NCI-H2107 treated with DMSO at 0.1 percent for 48 hours (cell line): Measurements from ENCODE around the gene CTBP1.

ENCODE experiments used
- DNase-seq: peaks from one replicate; lab custom pipeline; 2025; ENCODE audit not compliant: unreplicated experiment; lab: John Stamatoyannopoulos, UW

CTBP1 gene

GRCh38 chr4:1211891-1212545, 36.9 kb downstream of the CTBP1 start:
- DNase-seq: no peak

GRCh38 chr4:1211371-1211770, 37.6 kb downstream of the CTBP1 start:
- no peak for DNase-seq

DNA sequence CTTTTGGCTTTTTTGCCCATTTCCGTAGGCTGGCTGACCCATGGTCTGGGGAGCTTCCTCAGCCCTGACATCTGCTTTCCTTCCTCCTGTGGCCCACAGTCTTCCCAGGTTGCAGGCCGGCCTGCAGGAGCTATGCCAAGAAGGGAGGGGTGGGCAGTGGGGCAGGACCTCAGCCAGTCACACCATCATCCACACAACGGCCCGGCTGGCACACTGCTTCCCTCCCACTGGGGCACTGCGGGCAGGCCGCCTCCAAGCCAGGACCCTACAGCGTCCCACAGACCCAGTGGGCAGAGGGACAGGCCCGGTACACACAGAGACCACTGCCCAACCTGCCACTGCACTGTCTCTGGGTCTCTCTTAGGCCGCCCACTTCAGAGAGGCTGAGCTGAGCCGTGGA, 38.0 kb downstream of the CTBP1 start:
- no peak for DNase-seq

- DNase-seq: no peak
These were observed 38.6 kb downstream of the CTBP1 start for GRCh38 chr4:1210241-1210841.

DNA sequence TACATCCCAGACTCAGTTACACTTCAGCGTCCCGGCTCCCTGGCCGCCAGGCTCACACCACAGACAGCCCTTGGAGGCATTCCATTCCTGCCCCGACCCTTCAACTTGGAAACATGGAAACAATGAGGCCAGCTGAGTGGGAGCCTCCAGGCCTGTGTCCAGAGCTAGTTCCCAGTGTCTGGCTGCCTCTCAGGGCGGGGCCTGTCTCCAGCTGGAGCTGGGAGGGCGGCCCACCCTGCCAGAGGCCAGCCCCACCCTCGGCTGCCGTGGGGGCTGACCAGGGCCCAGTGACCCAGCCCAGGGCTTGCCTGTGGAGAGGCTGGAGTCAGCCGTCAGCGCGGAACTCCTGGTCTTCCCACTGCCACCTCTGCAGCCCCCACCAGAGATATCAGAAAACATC, 39.1 kb downstream of the CTBP1 start:
- DNase-seq: no peak

GRCh38 chr4:1208970-1209704, 39.8 kb downstream of the CTBP1 start:
- DNase-seq: no peak

DNA sequence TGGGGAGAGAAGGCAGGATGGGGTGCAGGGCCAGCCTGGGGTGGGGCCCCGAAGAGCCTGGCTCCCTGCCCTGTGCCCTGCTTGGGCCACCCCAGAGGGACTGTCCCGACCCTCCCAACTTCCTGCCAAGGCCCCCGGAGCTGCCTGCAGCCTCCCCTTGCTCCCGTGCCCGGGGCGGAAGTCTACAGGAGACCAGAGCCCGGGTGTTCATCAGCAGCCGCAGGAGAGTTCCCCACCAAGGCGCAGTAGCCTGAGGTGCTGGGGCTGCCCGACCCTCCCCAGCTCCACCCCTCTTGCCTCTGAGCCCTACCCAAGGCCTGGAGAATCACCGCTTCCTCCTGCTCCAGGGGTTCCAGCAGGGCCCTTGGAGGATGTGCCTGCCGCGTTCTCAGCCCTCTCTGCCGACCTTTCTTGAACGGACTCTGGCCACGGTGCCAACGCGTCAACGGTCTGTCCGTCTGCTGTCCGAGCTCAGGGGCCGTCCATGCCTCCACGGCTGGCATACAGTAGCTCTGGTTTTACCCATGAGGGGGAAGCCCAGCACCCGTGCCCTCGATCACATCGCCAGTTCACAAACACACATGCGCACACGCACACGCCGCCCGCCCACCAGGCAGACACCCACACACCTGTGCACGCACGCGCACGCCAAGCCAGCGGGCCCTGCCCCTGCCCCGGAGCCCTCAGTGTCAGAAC, 40.5 kb downstream of the CTBP1 start:
- no peak for DNase-seq

- DNase-seq: no peak
These were observed 41.2 kb downstream of the CTBP1 start for GRCh38 chr4:1207603-1208265.

DNA sequence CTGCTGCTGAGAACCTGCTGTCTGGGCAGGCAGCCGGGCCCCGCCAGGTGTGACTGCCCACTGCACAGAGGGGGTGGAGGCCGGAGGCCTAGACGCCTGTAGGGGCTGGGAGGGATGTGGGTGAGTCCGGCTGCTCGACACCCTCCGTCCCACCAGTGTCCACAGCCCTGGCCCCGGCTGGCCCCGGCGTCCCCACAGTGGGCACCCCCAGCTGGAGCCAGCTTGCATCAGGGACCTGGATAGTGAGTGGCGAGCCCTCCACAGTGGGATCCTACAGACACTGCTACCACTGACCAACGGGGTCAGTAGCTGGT, 41.8 kb downstream of the CTBP1 start:
- no peak for DNase-seq

DNA sequence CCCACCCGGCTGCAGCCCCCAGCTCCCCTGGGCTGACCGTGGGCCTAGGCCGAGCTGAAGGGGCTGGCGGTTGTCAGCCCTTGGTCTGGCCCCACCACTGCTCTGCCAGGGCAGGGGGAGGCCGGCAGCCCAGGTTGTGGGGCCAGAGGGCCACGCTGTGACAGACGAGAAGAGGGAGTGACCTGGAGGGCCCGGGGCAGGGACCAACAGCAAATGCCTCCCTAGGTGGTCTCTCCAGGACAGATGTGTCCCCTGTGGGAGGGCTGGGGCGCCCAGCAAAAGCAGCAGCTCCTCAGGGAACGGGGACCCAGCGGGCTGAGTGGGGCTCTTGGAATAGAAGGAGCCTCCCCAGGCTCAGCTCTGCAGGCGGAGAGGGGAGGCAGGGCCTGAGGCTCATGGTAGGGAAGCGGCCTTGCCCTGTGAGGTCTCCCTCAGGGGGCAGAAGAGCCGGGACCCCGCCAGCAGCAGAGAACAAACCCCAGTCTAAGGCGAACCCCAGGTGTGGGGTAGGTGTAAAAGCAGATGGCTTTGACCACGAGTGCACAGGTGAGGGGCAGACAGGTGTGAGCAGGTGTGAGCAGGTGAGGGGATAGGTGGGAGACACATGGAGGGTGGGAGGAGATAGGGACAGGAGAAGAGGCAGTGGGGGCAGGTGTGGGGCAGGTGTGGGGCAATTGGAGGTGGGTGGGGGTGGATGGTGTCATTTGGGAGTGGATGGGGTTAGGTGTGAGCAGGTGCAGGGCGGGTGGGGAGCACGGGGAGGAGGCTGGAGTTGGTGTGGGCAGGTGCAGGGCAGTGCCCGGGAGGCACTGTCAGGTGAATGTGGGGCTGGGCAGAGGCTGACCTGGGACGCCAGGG, 42.4 kb downstream of the CTBP1 start:
- DNase-seq: no peak

GRCh38 chr4:1205586-1206298, 43.2 kb downstream of the CTBP1 start:
- DNase-seq: no peak

- DNase-seq: no peak
These were observed 43.9 kb downstream of the CTBP1 start for GRCh38 chr4:1204828-1205585.

- DNase-seq: no peak
These were observed 44.6 kb downstream of the CTBP1 start for GRCh38 chr4:1204286-1204827.

- DNase-seq: no peak
These were observed 45.8 kb downstream of the CTBP1 start for GRCh38 chr4:1203026-1203616.

- no peak for DNase-seq
These were observed 46.4 kb downstream of the CTBP1 start for GRCh38 chr4:1202526-1203011.

GRCh38 chr4:1201851-1202525, 46.9 kb downstream of the CTBP1 start:
- no peak for DNase-seq

DNA sequence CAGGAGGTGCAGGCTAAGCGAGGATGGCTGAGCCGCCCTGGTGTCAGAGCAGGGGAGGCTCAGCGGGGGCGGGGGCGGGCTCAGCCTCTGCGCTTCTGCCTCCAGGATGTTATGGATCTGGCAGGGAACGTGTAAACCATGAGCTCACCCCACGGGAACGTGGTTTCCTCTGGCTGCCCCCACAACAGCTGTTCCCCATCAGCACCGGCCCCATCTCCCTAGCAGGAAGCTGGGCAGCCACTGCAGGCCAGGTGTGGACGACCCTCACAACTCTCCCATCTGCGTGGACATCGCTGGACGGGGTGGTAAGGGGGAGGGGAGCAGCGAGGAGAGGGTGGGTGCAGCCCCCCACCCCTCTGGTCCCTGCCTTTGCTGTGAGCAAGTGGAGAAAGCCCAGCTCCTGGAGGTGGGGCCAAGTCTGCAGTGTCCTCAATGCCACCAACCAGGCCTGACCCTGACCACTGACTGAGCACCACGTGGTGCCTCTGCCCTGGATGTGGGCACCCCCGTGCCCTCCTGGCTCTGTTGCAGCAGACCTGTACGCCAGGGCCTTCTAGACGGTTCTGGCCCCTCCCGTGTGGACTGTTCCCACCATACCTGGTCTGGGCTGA, 48.4 kb downstream of the CTBP1 start:
- no peak for DNase-seq
